HUES48 (cell line): Measurements from ENCODE around the gene CKB.

Experiments
- H3K27ac ChIP-seq: one replicate; pipeline ENCODE4 v1.7.0; 2013; ENCODE audit warnings: low read depth, low read length, inconsistent platforms
- H3K27me3 ChIP-seq: 2 replicates; pipeline ENCODE4 v1.6.1; 2013; ENCODE audit warnings: mild to moderate bottlenecking, low read length; ENCODE audit not compliant: control insufficient read depth, insufficient read depth
- H3K36me3 ChIP-seq: 2 replicates; pipeline ENCODE4 v1.6.1; 2013; ENCODE audit warnings: low read length; ENCODE audit not compliant: control insufficient read depth, insufficient read depth
- H3K4me1 ChIP-seq: 2 replicates; pipeline ENCODE4 v1.6.1; 2013; ENCODE audit warnings: mild to moderate bottlenecking, low read length; ENCODE audit not compliant: control insufficient read depth, insufficient read depth
- H3K4me3 ChIP-seq: 2 replicates; pipeline ENCODE4 v1.5.1; 2013; ENCODE audit warnings: mild to moderate bottlenecking, low read depth, low read length
- H3K9ac ChIP-seq: 2 replicates; pipeline ENCODE4 v1.6.1; 2013; ENCODE audit warnings: mild to moderate bottlenecking, low read depth, low read length, moderate library complexity
- H3K9me3 ChIP-seq: 2 replicates; pipeline ENCODE4 v1.6.1; 2013; ENCODE audit warnings: low read length; ENCODE audit not compliant: control insufficient read depth, insufficient read depth

CKB gene

GRCh38 chr14:103548463-103549351, 26.1 kb upstream of the CKB start:
- Histone ChIP-seq H3K4me1 (peaks cover 3% of the 10 kb centered on the region; the same call in 1 of the 2 replicates), H3K27ac (no peak overlapping the region), H3K9me3 (no peaks in the 10 kb centered on the region), H3K4me3 (no peak overlapping the region), H3K36me3 (no peaks in the 10 kb centered on the region), H3K27me3 (no peaks in the 10 kb centered on the region), H3K9ac (no peak overlapping the region)

DNA sequence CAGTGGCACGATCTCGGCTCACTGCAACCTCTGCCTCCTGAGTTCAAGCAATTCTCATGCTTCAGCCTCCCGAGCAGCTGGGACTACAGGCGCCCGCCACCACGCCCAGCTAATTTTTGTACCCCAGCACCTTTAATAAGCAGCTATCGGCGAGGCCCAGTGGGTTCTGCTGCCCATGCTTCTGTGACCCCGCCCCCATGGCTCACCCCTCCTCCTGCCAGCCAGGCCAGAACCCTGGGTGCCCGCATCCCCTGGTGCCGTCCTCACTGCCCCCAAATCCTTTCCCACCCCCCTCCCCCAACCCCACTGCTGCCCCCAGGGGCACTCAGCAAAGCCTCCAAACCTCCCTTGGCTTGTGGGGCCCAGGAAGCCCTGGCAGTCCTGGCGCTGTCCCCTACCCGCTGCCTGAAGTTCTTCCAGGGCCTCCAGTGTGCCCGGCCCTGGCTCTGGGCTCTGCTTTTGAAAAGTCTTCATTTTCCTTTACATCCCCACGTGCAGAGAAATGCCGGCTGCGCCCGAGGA, 25.4 kb upstream of the CKB start:
- Histone ChIP-seq H3K4me1 (peaks cover 10% of the 10 kb centered on the region), H3K27ac (no peak overlapping the region), H3K36me3 (no peaks in the 10 kb centered on the region), H3K27me3 (no peaks in the 10 kb centered on the region), H3K9me3 (no peaks in the 10 kb centered on the region), H3K9ac (no peak overlapping the region), H3K4me3 (no peak overlapping the region)

GRCh38 chr14:103547455-103547940, 24.9 kb upstream of the CKB start:
- peaks cover 12% of the 10 kb centered on the region for H3K4me1 ChIP-seq
- H3K9me3 ChIP-seq, result no peaks in the 10 kb centered on the region
- H3K36me3 ChIP-seq, result no peaks in the 10 kb centered on the region
- H3K4me3 ChIP-seq, result no peak overlapping the region
- no peaks in the 10 kb centered on the region for H3K27me3 ChIP-seq
- H3K9ac ChIP-seq, result no peak overlapping the region
- no peak overlapping the region for H3K27ac ChIP-seq

DNA sequence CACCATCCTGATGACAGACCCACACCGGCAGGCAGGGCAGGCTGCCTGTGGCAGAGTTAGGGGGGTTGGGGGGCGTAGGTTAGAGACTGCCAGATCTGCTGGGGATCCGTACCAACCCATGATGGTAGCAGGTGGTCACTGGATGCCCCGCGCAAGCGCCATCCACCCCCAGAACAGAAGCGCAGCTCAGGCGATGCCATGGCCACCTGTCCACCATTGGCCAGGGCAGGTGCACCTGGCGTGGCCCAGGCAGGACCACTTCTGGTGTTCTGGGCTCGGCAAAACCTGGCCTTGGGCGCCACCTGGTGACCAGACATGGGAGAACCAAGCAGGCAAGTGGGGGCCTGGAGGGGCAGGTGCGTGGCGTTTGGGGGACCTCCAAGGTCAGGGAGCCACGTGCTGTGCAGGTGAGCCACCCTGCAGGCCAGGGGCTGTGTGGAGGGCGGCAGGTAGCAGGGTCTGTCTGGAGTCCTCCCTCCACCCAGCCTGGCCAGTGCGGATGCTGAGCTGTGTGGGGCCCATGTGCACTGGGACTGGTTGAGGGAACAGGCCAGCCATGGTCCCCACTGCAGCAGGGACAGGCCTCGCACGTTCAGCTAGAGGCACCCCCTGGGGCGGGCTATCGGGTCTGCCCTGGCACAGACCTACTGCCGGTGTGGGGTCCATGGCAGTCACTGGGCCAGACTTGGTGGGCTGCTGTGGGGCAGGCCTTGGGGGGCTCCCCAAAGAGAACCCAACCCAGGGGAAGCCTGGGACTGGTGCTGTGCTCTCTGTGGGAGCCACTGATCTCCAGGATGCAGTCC, 24.2 kb upstream of the CKB start:
- Histone ChIP-seq H3K4me1 (peaks cover 19% of the 10 kb centered on the region), H3K9ac (no peak overlapping the region), H3K27me3 (no peaks in the 10 kb centered on the region), H3K27ac (no peak overlapping the region), H3K9me3 (no peaks in the 10 kb centered on the region), H3K4me3 (no peak overlapping the region), H3K36me3 (no peaks in the 10 kb centered on the region)

GRCh38 chr14:103545915-103546651, 23.5 kb upstream of the CKB start:
- Histone ChIP-seq H3K4me1 (peaks cover 23% of the 10 kb centered on the region), H3K9ac (no peak overlapping the region), H3K27me3 (no peaks in the 10 kb centered on the region), H3K36me3 (no peaks in the 10 kb centered on the region), H3K27ac (no peak overlapping the region), H3K9me3 (no peaks in the 10 kb centered on the region), H3K4me3 (no peak overlapping the region)

DNA sequence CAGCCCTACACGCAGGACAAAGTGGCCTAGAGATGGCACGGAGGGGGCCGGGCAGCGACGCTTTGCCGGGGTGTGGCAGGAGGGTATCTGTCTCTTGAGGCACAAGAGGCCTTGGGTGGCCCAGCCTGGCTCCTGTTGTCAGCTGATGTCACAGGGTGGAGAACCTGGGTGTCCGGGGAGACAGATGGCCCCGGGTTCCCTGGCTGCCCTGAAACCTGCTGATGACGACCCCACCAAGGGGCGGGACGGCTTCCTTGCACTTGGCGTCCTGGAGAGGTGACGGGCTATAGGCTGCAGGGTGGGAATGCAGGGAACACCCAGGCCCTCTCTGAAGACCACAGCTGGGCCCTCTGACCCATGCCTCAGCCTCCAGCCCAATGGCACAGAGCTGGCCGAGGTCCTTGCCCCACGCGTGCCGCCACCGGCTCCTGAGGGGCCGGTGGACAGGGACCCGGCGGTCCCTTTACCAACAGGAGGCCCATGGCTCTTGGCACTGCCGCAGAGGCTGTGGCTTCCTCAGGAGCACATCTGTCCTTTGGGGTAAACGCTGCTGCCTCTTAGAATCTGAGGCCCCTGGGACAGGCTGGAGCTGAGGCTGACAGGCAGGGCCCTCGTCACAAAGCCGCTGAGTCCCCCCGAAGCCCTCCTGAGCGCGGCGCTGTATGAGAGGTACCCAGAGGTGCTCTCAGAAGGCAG, 22.7 kb upstream of the CKB start:
- Histone ChIP-seq H3K9ac (no peak overlapping the region), H3K27ac (no peak overlapping the region), H3K27me3 (no peaks in the 10 kb centered on the region), H3K36me3 (no peaks in the 10 kb centered on the region), H3K4me3 (no peak overlapping the region), H3K4me1 (peaks cover 24% of the 10 kb centered on the region), H3K9me3 (no peaks in the 10 kb centered on the region)

DNA sequence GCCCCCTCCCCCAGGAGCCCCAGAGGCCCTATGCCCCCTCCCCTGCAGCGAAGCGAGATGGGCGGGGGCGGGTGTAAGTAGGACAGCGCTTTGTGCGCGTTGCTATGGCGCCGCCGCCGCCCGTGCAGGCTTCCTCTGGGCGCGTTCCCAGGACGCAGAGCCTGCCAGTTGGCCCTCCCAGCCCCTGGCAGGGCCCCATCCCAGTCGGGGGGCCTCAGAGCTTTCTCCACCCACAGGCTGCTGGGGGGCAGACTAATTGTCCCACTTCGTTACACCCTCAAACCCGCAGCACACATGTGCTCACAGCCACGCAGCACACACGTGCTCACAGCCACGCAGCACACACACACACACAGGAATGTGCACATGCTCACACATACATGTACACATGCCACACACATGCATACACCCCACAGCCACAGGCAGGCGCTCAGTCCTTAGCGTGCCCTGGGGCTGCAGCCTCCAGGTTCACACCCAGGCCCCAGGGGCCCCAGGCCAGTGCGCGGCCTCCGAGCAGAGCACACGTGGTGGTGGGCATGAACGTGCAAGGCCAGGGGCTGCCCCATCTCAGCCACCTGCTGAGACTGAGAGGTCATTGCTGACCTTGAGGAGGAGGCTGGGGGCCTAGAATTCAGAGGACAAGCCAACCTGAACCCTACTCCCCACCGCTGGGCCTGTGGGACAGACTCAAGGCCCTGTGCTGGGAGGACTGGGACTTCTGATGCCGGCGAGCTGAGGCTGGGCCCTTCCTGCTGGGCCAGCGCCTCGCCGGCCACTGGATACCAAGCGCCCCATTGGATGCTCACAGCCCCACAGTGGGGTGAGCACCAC, 22.0 kb upstream of the CKB start:
- no peaks in the 10 kb centered on the region for H3K36me3 ChIP-seq
- no peak overlapping the region for H3K4me3 ChIP-seq
- peaks cover 26% of the 10 kb centered on the region for H3K4me1 ChIP-seq
- no peak overlapping the region for H3K27ac ChIP-seq
- no peak overlapping the region for H3K9ac ChIP-seq
- H3K9me3 ChIP-seq, result no peaks in the 10 kb centered on the region
- no peaks in the 10 kb centered on the region for H3K27me3 ChIP-seq

- no peaks in the 10 kb centered on the region for H3K9me3 ChIP-seq
- peaks cover 26% of the 10 kb centered on the region for H3K4me1 ChIP-seq
- peak overlapping the region; percentile 97 for H3K27ac ChIP-seq
- no peak overlapping the region for H3K9ac ChIP-seq
- H3K36me3 ChIP-seq, result no peaks in the 10 kb centered on the region
- H3K4me3 ChIP-seq, result no peak overlapping the region
- H3K27me3 ChIP-seq, result no peaks in the 10 kb centered on the region
These were observed 21.2 kb upstream of the CKB start for GRCh38 chr14:103543721-103544387.

DNA sequence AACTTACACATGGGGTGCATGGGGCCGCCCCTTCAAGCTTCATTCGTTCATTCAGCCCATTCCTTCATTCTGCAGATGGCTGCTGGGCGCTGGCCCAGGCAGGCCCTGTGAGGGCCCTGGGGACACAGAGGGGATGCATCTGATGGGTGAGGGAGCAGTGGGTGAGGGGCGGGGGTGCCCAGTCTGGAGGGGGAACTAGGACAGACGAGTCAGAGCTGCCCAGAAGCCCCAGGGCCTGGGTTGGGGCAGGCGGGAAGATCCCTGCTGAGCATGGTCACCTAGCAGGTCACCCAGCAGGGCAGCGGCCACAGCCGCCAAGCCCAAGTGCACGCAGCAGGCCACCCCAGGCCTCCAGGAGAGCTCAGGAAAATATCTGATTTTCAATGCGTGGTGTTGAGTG, 20.5 kb upstream of the CKB start:
- Histone ChIP-seq H3K4me3 (no peak overlapping the region; the same call in 1 of the 2 replicates), H3K9me3 (no peaks in the 10 kb centered on the region), H3K9ac (0 out of 2 replicates have a peak overlapping the region, but pooled peaks have one; percentile 13), H3K36me3 (no peaks in the 10 kb centered on the region), H3K4me1 (peaks cover 26% of the 10 kb centered on the region), H3K27me3 (no peaks in the 10 kb centered on the region), H3K27ac (peak overlapping the region; percentile 97)
